Nucleus accumbens (tissue), 56 donors: ENCODE data around the gene MTOR.
"Not testable (repeated sequence)": the region's sequence is repeated elsewhere in the genome, so short reads cannot be mapped to it uniquely, and the experiment has no call there.

ENCODE experiments used
- DNase-seq, 56 donors: peaks; one replicate each; lab custom pipeline; 2025; lab: John Stamatoyannopoulos, UW

Gene MTOR

GRCh38 chr1:11129649-11130390 is 132.5 kb downstream of the MTOR start:
- no peak for DNase-seq

- DNase-seq: no peak
These were observed 135.8 kb downstream of the MTOR start for GRCh38 chr1:11126569-11126968.

- no peak for DNase-seq
These were observed 136.4 kb downstream of the MTOR start for GRCh38 chr1:11125931-11126330.

GRCh38 chr1:11124965-11125364 is 137.4 kb downstream of the MTOR start:
- no peak for DNase-seq

GRCh38 chr1:11116318-11116717 is 146.0 kb downstream of the MTOR start:
- DNase-seq: no peak

- no peak for DNase-seq
These were observed 147.4 kb downstream of the MTOR start for GRCh38 chr1:11114966-11115365.

- peak in 16 of 56 donors; percentile 2 to 32 (median 8) for DNase-seq
These were observed 153.1 kb downstream of the MTOR start for GRCh38 chr1:11109047-11109760.

- no peak for DNase-seq
These were observed 154.8 kb downstream of the MTOR start for GRCh38 chr1:11107599-11107998.

- DNase-seq: no peak
These were observed 156.8 kb downstream of the MTOR start for GRCh38 chr1:11105586-11105985.

- DNase-seq: no peak
These were observed 161.0 kb downstream of the MTOR start for GRCh38 chr1:11101347-11101746.

GRCh38 chr1:11100806-11101205 is 161.5 kb downstream of the MTOR start:
- DNase-seq: not testable (repeated sequence)

GRCh38 chr1:11100149-11100493 is 162.2 kb downstream of the MTOR start:
- peak in 3 of 56 donors; percentile 2 to 44 (median 28) for DNase-seq

GRCh38 chr1:11099310-11100148 is 162.8 kb downstream of the MTOR start, which contains the start of gene EXOSC10:
EXOSC10 (minus strand) TSS chr1:11099869; CDS start chr1:11099831, 38 bp downstream.
- peak in 55 of 56 donors; percentile 29 to 95 (median 84) for DNase-seq

- DNase-seq: no peak
These were observed 163.4 kb downstream of the MTOR start for GRCh38 chr1:11098931-11099309.

GRCh38 chr1:11083784-11084183 is 178.6 kb downstream of the MTOR start:
- not testable (repeated sequence) for DNase-seq

- DNase-seq: no peak
These were observed 181.4 kb downstream of the MTOR start for GRCh38 chr1:11080931-11081330.

GRCh38 chr1:11078631-11079030 is 183.7 kb downstream of the MTOR start:
- DNase-seq: no peak

GRCh38 chr1:11073398-11073797 is 189.0 kb downstream of the MTOR start:
- DNase-seq: not testable (repeated sequence)

GRCh38 chr1:11072216-11072917 is 190.0 kb downstream of the MTOR start:
- DNase-seq: peak in 1 of 56 donors; percentile 41

GRCh38 chr1:11071463-11072215 is 190.7 kb downstream of the MTOR start:
- no peak for DNase-seq
